HuH-7 (cell line): ENCODE measurements around the gene TRPC4AP.
"Not testable (repeated sequence)": the region's sequence is repeated elsewhere in the genome, so short reads cannot be mapped to it uniquely, and the experiment has no call there.

Experiments used
- DNase-seq: peaks from one replicate; pipeline ENCODE4 v3.0.0; 2011; ENCODE audit warnings: low spot score

TRPC4AP gene

DNA sequence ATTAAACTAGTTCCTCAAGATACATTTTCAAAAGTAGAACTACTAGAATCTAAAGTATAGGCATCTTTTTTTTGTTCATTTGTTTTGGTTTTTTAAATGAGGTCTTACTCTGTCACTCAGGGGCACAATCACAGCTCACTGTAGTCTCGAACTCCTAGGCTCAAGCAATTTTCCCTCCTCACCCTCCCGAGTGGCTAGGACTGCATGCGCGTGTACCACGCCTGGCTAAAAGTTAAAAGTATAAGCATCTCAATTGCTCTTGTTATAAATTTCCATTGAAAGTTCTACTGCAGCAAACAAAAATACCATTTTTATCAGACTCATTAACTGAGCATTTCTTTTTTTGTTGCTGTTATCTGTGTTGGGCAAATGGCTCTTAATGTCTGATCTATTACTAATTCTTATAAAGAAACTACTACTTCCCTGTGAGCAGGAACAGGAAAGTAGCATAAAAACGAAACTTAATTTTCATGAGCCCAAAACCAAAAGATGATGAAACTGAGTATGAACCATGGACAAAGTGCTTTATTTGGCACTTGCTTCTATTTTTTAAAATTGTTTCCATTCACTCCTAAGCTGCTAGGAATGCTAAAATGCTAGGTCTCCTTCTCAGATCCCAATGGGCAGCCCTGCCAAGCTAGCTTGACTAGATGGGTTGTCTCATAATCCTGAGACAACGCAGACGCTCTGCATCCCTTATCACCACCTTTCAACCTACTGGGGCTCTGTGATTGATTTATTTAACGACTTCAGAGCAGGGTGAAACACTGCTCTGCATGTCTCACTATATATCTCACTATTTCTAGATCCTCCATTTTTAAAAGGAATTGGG lies 36.9 kb downstream of the TRPC4AP start:
- no peak for DNase-seq

GRCh38 chr20:35054814-35055213 lies 37.8 kb downstream of the TRPC4AP start:
- no peak for DNase-seq

DNA sequence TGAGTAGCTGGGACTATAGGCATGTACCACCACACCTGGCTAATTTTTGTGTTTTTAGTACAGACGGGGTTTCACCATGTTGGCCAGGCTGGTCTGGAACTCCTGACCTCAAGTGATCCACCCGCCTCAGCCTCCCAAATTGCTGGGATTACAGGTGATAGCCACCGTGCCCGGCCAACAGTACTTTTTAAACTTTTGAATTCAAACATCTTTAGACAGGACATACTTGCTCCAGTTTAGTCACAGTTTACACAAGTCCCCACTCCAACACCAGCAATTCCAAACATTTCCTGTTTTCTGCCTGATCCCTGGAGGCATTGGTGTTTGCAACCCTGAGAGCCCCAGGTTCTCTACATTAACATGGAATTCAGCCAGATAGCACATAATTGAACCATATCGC lies 40.0 kb downstream of the TRPC4AP start:
- not testable (repeated sequence) for DNase-seq

GRCh38 chr20:35049776-35050352 lies 42.7 kb downstream of the TRPC4AP start:
- DNase-seq: no peak

DNA sequence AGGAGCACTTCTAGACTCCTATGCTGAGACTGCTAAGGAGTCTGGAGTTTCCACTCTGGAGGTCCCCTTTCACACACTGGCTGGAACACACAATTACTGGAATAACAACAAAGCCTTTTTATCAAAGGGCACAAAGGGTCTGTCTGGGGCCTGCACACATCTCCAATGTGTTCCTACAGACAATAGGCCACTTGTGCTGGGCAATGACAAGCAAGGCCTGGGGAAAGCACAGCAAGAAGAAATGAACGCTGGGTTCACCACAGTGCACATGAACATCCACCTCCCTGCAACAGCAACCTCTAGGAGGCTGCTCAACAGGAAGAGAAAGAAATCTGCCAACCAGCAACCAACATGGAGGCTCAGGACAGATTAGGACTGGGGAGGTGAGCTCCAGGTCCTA lies 43.9 kb downstream of the TRPC4AP start:
- no peak for DNase-seq

DNA sequence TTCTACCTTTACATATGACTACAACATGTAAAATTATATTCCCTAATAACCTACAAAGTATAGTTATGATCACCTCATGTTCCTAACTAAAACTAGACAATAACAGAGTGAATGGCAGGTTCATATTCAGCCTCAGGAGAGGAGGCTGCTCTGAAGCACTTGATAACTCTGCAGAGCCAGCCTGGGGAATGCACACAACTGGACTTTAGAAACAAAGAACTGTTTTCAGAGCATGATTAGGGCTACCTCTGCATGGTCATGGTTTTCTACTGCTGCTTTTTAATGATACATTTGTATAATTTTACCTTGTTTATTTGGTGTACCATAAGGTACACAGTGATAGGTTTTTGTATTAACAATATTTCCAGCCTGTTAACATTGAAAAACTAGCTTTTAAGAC lies 50.3 kb downstream of the TRPC4AP start:
- no peak for DNase-seq

- no peak for DNase-seq
These were observed 52.0 kb downstream of the TRPC4AP start for GRCh38 chr20:35040646-35041045.

- no peak for DNase-seq
These were observed 52.6 kb downstream of the TRPC4AP start for GRCh38 chr20:35039846-35040489.

DNA sequence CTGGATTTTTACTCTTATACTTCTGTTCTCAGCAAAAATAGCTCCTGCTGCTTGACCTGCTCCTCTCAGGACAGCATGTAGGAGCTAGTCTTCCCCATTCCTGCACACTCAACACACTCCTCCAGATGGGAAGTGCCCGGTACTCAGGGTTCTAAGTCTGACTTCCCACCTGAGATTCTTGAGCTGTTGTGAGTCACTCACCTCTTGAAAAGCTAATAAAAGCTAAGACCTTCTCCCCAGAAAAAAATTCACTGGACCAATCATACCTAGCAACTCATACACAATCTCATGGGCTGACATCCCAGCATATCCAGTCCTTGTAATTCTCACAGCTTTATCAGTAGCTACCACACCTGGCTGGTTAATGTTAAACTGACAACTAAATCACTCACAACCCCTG lies 53.5 kb downstream of the TRPC4AP start:
- peak; percentile 45 for DNase-seq

DNA sequence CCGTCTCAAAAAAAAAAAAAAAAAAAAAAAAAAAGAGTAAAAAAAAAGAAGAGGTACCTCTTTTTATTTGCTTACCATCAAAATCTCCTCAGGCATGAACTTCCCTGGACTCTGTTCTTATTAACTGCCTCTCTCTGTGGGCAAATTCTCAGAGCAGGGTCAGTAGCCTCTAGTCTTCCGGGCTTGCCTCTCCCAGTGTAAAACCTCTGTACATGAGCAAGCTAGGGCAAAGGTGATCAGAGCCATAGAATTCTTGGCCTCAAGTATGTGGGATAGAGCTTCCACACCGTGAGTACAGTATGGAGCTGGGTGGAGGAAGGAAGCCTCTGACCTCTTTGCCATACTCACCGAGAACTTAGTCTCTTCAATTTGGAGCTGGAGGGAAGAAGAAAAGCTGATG lies 58.5 kb downstream of the TRPC4AP start:
- DNase-seq: no peak

DNA sequence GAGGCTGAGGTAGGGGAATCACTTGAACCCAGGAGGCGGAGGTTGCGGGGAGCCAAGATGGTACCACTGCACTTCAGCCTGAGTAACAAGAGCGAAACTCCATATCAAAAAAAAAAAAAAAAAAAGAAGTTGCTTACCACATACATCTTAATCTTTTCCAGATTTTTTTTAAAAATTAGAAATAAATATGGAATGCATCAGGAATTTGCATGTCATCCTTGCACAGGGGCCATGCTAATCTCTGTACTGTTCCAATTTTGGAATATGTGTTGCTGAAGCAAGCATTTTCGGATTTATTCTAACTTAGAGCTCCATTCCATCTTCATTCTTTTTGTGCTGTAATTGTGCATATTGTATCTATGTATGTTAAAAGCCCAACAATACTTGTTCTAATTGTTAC lies 62.5 kb downstream of the TRPC4AP start:
- DNase-seq: no peak

GRCh38 chr20:35027301-35027700 lies 65.3 kb downstream of the TRPC4AP start:
- DNase-seq: no peak

DNA sequence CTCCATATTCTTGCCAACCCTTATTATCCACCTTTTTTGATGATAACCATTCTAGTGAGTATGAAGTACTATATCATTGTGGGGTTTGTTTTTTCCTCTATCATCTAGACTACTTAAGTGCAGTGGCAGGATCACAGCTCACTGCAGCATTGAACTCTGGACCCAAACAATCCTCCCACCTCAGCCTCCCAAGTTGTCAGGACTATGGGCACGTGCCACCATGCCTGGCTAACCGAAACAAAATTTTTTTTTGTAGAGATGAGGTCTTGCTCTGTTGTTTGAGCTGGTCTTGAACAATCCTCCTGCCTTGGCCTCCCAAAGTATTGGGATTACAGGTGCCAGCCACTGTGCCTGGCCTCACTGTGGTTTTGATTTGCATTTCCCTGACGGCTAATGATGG lies 67.5 kb downstream of the TRPC4AP start:
- DNase-seq: no peak

DNA sequence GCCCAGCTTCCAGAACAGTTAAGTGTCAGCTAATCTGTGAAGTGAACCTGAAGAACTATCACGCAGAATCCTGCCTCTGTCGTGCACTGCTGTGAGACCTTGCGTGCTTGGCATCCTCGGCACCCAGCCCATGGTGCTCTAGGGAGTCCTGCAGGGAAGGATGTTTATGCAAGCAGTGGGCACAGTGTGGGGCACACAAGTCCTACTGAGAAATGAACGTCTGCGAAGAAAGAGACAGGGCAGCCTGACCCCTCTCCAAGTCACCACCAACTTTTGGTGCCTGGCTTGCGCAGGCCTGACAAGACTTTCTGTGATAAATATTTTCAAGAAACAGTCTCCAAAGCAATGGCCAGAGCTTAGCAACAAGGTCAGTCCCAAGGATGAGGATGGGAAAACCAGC lies 69.0 kb downstream of the TRPC4AP start:
- no peak for DNase-seq

DNA sequence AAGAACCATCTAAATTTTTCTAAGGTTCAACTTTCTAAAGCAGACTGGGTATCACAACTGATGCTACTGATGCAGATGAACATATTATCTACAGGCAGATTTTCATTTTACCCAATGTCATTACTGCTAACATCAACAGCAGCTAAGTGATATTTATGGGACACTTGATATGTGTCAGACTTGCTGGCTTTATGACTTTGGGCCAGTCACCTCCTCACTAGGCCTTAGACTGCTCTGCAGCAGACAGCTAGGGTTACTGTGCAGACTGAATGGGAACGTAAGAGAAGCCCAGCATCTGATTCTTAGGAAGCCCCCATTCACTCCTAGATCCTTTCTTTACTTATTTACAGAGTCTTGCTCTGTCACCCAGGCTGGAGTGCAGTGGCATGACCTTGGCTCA lies 70.8 kb downstream of the TRPC4AP start:
- no peak for DNase-seq

GRCh38 chr20:35021063-35021462 lies 71.5 kb downstream of the TRPC4AP start:
- DNase-seq: no peak

GRCh38 chr20:35020108-35020928 lies 72.3 kb downstream of the TRPC4AP start:
- no peak for DNase-seq

DNA sequence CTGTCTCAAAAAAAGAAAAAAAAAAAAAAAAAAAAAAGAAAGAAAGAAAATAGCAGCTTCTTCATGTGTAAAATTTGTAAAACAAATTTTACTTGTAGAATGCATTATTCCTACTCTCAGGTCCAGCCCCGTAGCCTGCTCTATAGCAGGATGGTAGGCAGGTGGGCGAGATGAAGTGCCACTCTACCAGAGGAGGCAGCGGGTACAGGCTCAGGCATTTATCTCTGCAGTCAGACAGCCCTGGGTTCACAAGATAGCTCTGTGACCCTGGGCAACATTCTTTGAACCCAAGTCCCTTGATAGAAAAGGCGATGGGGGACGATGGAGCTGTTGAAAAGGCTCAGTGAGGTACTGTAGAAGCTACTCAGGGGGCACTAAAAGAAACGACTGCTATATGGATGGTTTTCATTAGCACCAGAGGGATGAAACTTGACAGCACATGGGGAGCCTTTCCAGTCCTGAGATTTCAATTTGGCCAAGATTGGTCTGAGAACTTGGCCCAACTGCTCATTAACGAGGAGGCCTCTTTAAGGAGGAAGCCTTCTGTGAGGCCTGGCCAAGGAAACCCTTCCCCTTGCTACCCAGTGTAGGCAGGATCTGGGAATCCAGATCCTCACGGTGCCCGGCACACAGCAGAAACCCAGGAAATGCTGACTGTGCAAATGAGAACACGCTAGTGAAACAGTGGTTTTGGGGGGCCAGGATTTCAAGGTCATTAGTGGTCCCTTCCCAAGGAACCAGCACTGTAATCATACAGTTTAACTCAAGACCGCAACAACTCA lies 73.8 kb downstream of the TRPC4AP start:
- no peak for DNase-seq

DNA sequence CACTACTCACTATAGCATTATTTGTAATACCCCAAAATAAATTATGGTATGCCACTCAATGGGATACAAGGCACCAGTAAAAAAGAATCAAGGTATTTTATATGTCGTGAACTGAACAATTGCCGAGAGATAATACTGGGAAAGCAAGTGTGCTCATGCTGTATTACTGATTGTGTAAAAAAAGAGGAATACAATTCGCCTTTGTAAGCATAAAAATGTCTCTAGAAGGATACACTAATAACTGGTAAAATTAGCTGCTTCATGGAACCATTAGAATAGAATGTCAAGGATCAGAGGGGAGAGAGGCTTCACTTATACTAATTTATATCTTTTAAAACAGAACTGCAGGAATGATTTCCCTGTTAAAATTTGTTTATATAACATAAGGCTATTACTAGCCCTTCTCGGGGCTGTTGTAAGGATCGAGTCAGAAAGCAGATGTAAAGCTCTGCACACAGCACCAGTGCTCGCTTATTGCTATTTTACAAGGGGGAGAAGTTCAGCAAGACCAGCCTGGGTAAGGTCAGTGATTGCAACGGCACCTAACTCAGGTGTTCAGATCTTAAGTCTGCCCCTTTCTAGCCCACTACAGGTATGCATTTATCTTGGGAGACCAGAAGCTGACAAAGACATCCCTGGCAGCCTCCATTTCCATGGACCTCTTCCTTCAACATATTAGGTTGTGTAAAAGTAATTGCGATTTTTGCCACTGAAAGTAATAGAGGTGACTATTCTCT lies 75.3 kb downstream of the TRPC4AP start:
- no peak for DNase-seq

GRCh38 chr20:35015863-35016193 lies 76.8 kb downstream of the TRPC4AP start:
- no peak for DNase-seq

DNA sequence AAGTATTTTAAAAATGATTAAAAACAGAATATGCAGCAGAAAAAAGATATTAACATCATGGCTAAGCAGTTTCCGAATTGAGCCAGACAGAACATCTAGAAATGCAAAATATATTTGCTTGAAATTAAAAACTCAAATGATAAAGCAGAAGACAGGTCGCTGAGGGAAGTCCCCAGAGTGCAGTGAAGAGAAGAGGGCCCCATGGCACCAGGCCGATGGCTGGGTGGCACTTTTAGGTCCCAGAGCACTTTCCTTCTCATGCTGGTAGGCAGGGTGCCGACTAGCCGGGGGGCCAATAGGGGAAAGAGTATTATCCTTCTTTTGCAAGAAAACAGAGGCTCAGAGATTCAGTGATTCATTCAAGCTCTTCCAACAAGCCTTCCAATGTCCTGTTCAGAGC lies 78.1 kb downstream of the TRPC4AP start:
- no peak for DNase-seq
